HEK293T (cell line): ENCODE results near the gene U2AF2.

ENCODE experiments used
- BHLHE40 ChIP-seq: fragments of 450-650 bp; IDR thresholded peaks from 2 replicates; pipeline ENCODE4 v1.6.1; 2016; ENCODE audit warnings: mild to moderate bottlenecking, moderate library complexity, borderline replicate concordance
- ELF4 ChIP-seq: fragments of 450-650 bp; IDR thresholded peaks from 2 replicates; pipeline ENCODE4 v1.6.1; 2017; ENCODE audit warnings: antibody characterized with exemption
- FOXA1 ChIP-seq: fragments of 450-650 bp; IDR thresholded peaks from 2 replicates; pipeline ENCODE4 v1.6.1; 2016; ENCODE audit warnings: mild to moderate bottlenecking
- FOXM1 ChIP-seq: fragments of 450-650 bp; IDR thresholded peaks from 2 replicates; pipeline ENCODE4 v1.6.1; 2017; ENCODE audit warnings: mild to moderate bottlenecking, borderline replicate concordance
- HDGF ChIP-seq: fragments of 450-650 bp; IDR thresholded peaks from 2 replicates; pipeline ENCODE4 v1.6.1; 2017; ENCODE audit warnings: antibody characterized with exemption, borderline replicate concordance
- PKNOX1 ChIP-seq: fragments of 450-650 bp; IDR thresholded peaks from 2 replicates; pipeline ENCODE4 v1.6.1; 2016
- SP1 ChIP-seq: fragments of 450-650 bp; IDR thresholded peaks from 2 replicates; pipeline ENCODE4 v1.6.1; 2017
- SUZ12 ChIP-seq: fragments of 450-650 bp; IDR thresholded peaks from 2 replicates; pipeline ENCODE4 v1.6.1; 2016; ENCODE audit warnings: mild to moderate bottlenecking
- ZNF384 ChIP-seq: fragments of 450-650 bp; IDR thresholded peaks from 2 replicates; pipeline ENCODE4 v1.6.1; 2016

GRCh38 chr19:55672418-55672817, 17.6 kb downstream of the U2AF2 start:
- TF ChIP-seq FOXM1 (no peak), SUZ12 (no peak), ELF4 (no peak), SP1 (no peak), HDGF (no peak), BHLHE40 (no peak), PKNOX1 (no peak), ZNF384 (no peak), FOXA1 (no peak)
